ENCODE data around the gene CAD.

The CAD gene

GRCh38 chr2:27278010-27278409 lies 60.8 kb downstream of the CAD start:
- no peak for DNase-seq (ENCODE audit: low read depth in 1 of 2, low spot score in 1 of 2)

GRCh38 chr2:27280826-27281225 lies 63.7 kb downstream of the CAD start:
- no peak for DNase-seq (ENCODE audit: low read depth in 1 of 2, low spot score in 1 of 2)

- no peak for DNase-seq (ENCODE audit: low read depth in 1 of 2, low spot score in 1 of 2)
Measured at GRCh38 chr2:27281442-27281841, 64.3 kb downstream of the CAD start.

DNA sequence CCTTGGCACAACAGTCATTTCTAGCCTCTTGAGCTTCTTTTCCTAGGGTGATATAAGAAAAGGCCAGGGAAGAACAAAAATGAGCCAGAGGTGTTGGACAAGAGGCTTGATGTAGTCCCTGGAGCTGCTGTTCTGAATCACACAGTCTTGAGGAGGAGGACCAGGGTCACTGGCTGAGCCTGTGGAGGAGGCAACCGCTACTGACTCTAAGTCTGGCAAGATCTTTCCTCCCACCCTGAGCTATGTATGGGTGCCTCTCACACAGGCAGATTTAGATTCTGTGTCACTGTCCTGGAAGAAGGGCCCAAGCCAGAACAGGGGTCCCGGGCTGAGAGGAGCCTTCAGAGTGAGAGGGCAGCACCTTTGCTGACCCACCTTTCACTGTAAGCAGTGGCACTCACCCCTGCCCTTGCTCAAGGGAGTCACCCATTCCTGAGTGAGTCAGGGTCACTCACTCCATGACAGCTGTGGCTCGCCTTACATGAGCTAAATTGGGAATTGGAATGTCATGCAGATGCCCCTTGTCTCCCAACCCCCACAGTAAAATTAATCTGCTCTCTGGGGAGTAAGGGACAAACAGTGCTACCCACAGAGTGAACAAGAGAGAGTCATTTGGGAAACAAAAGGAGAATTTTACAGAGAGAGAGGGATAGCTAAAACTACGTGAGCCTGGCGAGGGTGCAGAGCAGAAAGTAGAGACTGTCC lies 64.8 kb downstream of the CAD start, which contains the start of gene TRIM54:
Gene TRIM54, plus strand, starts transcription at position 575 of the 705 bp plus-strand sequence. CDS start 303 bp downstream, outside the sequence.
- DNase-seq (ENCODE audit: low read depth in 1 of 2, low spot score in 1 of 2): no peak

DNA sequence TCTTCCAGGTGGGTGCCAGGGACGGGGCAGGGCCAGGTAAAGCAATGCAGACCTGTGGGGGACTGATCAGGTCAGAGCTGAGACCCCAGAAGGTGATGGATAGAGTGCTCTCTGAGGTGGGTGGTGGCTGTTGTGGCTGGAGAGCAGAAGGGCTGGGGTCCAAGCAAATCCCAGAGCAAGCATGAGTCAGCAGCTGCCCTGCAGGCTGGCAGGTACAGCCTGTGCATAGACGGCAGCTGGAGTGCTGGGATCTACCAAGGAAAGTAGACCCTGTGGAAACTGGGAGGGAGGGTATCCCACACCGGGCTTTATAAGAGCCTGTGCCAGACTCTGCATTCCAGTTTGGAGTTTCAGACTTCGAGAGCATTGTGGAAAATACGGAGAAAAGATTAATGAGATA lies 65.7 kb downstream of the CAD start:
- no peak for DNase-seq (ENCODE audit: low read depth in 1 of 2, low spot score in 1 of 2)

DNA sequence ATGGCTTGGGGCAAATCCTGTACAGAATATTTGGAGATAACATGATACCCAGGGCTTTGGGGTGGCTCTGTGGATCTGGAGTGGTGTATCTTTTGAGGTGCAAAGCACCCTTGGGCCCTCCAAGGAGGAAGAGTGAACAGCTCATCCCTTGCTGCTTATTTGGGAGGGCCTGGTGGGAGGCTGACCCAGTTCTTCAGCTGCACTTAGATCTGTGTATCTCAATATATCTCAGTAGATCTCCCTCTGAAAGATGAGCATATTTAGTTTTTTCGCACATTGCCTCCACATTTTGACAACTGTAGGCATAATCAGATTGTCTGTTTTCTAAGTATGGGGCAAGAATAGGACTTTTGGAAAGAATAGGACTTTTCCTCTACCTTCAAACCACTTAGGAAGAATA lies 67.8 kb downstream of the CAD start:
- DNase-seq (ENCODE audit: low read depth in 1 of 2, low spot score in 1 of 2): no peak

DNA sequence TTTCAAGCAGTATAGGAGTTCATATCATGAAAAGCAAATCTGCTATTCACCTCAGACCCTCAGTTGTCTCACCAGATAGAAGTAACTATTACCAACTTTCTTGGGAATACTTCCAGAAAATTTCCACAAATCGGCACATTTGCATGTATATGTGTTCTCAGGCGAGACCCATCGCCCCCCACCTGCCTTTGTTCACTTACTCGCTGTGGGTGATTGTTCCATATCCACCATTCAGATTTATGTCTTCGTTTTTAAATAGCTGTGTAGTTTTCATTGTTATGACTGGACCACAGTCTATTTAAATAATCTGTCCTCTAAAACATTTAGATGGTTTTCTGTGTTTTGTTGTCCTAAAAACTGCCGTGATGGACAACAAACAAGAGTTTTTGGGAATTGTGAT lies 68.3 kb downstream of the CAD start:
- DNase-seq (ENCODE audit: low read depth in 1 of 2, low spot score in 1 of 2): no peak

- no peak for DNase-seq (ENCODE audit: low read depth in 1 of 2, low spot score in 1 of 2)
Measured at GRCh38 chr2:27288610-27289009, 71.4 kb downstream of the CAD start.

DNA sequence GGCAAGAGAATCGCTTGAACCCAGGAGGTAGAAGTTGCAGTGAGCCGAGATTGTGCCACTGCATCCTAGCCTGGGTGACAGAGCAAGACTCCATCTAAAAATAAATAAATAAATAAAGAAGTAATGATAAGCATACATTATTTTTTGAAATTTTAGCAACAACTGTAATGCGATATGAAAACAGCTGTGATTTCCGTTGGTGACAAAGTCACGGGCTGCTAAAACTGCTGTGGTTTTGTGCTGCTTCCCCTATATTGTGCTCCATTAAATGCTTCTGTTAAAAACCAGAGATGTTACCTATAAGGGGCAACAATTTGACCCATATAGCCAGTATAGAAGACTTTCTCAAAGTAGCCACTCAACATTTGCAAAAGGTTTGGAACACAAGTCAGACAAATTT lies 73.4 kb downstream of the CAD start:
- no peak for DNase-seq (ENCODE audit: low read depth in 1 of 2, low spot score in 1 of 2)

DNA sequence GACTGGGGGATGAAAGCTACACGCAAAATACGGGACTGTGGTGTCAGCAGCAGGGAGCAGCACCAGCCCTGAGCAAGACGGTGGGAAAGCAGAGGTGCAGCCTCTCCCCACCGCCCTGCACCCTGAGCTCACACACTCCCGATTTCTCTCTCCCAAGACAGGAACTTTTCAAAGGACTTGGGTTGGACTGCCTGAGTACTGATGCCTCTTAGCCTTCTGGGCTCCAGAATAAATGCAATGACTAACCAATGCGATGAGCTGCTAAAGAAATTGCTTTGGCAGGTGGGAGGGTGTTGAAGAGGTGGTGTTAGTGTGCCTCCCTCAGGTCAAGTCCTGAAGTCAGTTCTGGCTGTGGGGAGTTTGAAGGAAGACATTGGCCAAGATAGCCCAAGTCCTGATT lies 74.7 kb downstream of the CAD start:
- no peak for DNase-seq (ENCODE audit: low read depth in 1 of 2, low spot score in 1 of 2)

All from activated T-helper 1 cell treated with anti-CD3 and anti-CD28 coated beads, Interleukin-2, amount 50 U/mL, for 16 hours (primary cell).